HCEC 1CT (cell line): ENCODE measurements around the gene TMCO4.
"Not testable (repeated sequence)": the region's sequence is repeated elsewhere in the genome, so short reads cannot be mapped to it uniquely, and the experiment has no call there.

Experiments
- DNase-seq: peaks from one replicate; pipeline ENCODE4 v3.0.0-alpha.2; 2017

The TMCO4 gene

GRCh38 chr1:19651141-19651737 is 148.5 kb downstream of the TMCO4 start:
- DNase-seq, result peak; percentile 52

- no peak for DNase-seq
These were observed 149.1 kb downstream of the TMCO4 start for GRCh38 chr1:19650416-19651140.

DNA sequence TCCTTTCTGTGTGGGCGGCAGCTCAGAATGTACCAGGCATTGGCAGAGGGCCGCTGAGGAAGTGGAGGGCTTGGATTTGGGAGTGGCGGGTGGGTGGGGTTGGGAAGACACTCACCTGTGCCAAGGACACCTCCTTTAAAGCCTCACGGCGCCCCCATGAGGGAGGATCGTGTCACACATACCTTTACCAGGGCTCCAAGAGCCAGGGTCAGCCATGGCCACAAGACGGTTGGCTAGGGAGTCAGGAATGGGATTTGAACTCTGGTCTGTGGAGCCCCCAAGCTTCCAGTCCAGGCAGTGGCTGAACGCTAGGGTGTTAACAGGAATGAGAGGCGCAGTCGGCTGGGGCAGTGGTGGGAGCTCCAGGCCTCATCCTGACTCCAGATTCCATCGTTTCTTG is 151.0 kb downstream of the TMCO4 start:
- DNase-seq, result no peak

DNA sequence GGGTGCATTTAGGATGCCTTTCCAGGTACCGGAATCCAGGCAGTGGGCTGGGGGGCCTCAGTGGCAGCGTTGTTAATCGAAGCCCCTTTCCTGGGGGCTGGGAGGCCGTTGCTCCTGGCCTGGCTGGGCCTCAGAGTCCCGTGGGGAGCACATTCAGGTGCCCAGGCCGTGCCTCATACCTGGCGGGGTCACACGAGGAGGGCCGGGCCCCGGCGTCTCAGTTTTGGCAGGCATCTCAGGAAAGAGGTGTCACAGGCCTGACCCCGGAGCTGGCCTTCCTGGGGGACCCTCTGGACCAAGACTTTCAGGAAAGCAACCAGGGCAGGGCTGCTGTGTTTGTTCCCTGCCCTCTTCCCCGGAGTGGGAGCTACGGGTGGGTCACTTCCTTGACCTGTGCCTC is 151.5 kb downstream of the TMCO4 start:
- DNase-seq, result no peak

DNA sequence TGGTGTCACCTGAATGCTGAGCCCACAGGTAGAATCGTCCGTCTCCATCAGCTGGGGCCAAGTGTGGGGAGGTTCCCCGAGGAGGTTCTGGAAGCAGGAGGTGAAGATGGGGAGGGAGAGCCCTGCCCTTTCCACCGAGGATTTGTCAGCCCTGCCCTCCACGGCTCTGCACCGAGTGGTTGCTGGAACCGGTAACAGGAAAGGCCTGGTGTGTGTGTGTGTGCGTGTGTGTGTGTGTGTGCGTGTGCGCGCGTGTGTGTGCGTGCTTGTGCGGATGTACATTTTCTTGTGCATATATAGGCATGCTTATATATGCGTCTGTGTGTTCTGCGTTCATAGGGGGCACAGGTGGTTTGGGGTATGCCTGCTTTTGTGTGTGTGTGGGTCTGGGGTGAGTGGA is 152.1 kb downstream of the TMCO4 start:
- DNase-seq, result no peak

DNA sequence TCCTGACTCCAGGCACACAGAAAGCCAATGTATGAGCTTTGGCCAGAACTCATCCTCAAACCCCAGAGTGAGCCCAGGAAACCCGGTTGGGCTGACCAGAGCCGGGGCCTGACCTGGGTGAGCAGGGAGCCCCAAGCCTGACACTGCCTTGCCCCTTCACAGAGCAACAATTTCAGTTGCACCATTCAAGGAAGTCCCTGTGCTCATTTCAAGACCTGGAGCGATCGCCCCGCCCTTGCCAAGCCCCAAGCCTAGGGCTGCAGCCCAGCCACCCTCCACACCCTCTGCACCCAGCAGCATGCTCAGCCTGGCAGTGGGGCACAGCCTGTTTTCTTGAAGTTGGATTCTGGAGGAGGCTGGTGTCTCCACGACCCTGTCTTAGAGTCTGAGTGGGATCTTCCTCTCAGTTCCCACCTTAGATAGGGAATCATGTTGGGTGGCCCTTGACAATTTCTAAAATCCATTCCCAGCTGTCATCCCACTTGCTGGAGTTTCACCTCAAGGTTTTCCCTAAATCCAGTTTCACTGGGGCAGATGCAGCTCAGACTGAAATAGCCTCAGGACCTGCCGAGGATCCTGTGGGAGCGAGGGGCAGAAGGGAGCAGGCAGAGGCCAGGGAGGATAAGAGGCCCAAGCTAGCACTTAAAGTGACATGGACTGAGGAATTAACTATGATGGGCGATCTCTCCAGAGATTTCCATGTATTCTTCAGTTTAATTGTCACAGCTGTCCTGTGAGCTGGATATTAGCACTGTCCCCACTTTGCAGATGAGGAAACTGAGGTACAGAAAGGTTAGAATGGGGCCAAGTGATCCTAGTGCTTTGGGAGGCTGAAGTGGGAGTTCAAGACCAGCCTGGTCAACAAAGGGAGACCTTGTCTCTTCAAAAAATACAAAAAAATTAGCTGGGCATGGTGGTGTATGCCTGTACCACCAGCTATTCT is 153.1 kb downstream of the TMCO4 start:
- DNase-seq, result no peak

GRCh38 chr1:19645411-19646251 is 154.1 kb downstream of the TMCO4 start:
- no peak for DNase-seq

DNA sequence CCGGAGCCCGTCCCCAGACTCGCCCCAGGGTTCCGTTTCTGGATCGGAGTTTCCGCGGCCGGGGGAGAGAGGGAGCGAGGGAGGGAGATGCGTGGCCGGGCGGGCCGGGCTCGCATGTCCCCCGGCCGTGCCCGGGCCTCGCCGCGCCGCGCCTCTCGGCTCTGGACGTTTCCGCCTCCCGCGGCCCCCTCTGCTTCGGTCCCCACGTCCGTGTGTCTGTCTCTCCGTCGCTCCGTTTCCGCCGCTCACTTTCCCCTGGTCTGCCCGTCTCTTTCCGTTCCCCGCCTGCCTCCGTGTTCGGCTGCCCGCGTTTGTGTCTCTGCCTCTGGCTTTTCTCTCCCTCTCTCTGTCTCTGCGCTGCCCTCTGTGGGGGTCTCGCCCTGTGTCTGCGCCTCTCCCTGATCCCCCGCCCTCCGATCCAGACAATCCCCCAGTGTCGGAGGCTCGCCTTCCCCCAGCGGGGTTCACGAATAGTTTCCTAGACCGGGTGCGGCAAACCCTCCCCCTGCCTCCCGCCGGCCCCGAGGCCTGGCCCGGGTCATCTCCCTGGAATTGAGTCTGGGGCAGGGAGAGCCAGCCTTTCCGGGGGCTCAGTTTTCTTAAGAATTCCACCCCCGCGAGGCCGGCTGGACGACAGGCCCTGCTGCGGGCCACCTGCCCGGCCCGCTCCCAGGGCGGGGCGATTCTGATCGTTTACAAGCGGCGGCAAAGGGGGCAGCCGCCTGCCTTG is 154.9 kb downstream of the TMCO4 start:
- DNase-seq, result peak; percentile 59

GRCh38 chr1:19644395-19644680 is 155.4 kb downstream of the TMCO4 start:
- no peak for DNase-seq

DNA sequence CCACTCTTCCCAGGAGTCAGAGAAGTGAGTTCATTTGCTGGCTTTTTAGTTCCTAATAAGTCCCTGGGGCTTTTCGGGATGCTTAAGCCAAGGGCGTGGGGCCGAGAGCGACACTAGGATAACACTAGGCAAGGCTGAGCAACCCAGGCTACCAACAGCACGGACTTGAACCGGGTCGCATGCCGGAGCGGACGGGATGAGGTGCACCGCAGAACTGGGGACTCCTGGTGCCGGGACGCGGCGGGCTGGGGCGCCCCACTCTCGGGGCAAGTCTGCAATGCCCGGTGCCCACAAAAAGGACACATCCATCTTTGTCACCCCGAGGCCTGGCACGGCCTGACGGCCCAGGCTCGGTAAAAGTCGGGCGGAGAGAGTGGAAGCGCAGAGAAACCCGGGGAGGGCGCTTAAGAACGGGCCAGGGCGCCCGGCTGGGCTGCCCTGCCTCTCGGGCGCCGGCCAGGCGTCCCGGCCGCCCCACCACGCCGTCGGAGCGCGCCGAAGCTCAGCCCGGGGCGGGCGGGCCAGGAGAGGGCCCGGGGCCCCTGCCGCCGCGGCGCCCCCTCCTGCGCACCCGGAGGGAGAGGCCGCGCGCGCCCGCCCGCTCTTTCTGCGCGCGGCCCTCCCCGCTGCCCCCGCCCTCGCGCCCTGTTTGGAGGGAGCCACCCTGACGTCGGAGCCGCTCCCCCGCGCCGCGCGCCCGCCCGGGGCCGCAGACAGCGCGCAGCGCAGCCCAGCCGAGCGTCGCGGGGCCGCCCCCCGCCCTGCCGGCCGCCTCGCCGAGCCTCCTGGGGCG is 155.9 kb downstream of the TMCO4 start, which contains the start of gene NBL1:
TSS of gene NBL1 (plus strand) at position 710 of the 793 bp plus-strand sequence. CDS start 10,720 bp downstream, outside the sequence.
- peak; percentile 55 for DNase-seq

DNA sequence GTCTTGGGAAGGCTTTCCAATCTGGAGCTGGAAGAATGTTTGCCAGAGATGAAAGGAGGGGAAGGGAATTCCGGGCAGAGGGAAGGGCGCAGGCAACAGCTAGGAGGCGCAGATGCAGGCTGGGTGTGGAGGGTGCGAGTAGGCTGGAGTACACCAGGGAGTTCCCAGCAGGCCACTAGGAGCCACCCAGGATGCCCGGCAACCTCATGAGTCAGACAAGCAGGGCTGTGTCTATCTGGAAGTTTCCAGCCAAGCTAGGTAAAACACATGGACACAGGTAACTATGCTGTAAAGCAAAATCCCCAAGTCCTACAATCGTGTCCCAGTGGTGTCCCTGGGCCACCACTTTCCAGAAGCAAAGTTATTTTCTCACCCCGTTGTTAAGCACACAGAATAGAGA is 156.6 kb downstream of the TMCO4 start:
- DNase-seq, result peak; percentile 81

DNA sequence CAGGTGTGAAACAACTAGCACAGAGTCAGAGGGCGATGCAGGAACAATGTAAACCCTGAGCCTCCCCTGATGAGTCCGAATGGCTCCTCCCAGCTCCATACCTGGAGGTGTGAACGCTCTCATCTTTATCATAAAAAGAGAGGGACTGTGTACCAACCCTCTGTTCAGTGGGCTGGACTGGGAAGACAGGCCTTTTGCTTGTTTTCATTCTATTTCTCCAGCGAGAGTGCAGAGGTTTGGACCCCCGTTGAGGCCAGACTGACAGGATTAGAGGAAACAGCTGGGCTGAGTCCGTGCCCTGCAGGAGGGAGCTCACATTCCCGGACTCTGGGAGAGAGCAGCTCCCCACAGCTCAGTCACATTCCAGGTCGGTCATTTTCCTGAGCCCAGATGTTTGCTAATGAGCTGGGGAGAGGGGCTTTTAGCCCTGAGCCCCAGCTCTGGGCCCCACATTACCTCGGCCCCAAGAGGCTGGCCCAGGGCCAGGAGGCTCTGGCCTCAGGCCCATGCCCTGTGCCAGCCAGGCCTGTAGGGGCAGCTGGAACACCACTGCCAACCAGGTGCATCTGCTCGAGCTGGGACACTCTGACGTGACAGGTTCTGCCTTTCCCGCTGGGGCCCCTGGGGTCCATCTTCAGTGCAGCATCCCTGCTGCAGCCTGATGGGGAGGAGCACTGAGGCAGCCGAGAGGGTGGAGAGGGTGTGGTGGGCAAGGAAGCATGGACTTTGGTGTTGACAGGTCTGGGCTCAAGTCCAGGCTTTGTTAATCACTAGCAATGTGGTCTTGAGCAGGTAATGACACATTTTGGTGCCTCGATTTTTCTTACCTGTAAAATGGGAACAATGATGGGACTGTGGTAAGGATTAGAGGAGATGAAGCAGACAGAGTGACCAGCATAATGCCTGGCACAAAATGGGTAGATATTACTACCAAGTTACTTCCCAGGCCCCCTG is 159.1 kb downstream of the TMCO4 start:
- DNase-seq, result no peak

DNA sequence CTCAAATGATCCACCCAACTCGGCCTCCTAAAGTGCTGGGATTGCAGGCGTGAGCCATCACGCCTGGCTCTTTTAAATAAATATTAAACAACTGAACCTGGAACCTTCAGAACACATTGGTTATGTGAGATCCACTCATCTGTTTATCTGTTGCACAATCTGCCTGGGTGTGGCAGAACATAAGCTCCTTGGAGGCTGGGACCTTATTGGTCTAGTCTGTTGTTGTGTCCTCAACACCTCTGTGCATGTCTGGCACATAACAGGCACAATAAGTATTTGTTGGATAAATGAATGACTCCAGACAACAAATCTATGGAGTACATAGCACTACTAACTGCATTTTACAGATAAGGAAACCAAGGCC is 159.7 kb downstream of the TMCO4 start:
- peak; percentile 53 for DNase-seq

GRCh38 chr1:19639228-19639627 is 160.5 kb downstream of the TMCO4 start:
- not testable (repeated sequence) for DNase-seq

- no peak for DNase-seq
These were observed 162.1 kb downstream of the TMCO4 start for GRCh38 chr1:19637606-19638005.

DNA sequence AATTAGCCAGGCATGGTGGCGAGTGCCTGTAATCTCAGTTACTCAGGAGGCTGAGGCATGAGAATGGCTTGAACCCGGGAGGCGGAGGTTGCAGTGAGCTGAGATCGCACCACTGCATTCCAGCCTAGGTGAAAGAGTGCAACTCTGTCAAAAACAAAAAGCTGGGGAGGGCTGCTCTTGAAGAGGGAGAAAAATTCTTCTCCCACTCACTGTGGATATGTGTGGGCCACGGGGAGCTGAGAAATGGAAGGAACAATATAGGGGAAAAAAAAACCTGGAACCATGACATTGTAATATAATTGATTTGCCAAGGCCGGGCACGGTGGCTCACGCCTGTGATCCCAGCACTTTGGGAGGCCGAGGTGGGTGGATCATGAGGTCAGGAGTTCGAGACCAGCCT is 163.0 kb downstream of the TMCO4 start:
- DNase-seq, result not testable (repeated sequence)

- DNase-seq, result no peak
These were observed 163.7 kb downstream of the TMCO4 start for GRCh38 chr1:19636065-19636464.

DNA sequence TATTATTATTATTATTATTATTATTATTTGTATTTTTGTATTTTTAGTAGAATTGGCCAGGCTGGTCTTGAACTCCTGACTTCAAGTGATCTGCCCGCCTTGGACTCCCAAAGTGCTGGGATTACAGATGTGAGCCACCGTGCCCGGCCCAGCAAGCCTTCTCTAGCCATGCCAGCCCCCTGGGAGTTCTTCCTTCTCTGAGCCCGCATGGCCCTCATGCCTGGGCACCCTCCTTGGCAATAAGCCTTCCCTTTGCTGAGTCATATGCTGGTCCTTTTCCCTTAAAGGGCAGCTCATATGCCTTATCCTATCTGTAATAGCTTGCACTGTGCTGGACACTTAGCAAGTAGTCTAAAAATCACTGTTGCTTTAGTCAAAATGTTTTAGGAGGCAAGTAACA is 164.1 kb downstream of the TMCO4 start:
- DNase-seq, result no peak

GRCh38 chr1:19635064-19635463 is 164.7 kb downstream of the TMCO4 start:
- not testable (repeated sequence) for DNase-seq

DNA sequence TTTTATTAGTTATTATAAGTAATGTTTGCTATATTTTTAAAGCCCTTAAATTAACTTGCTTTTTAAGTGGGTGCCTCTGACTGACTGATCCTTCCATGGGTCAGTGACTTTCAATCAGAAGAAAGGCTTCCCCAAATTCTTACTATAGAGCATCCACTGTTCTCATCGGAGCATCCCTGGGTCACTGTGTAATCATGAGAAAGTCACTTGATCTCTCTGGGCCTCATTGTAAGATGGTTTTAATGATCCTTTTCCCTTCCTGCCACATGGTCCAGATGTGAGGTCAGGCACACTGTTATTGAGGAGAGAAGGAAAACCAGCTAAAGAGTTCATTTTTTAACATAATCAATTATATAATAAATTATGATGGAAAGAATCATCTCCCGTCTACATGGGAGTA is 166.6 kb downstream of the TMCO4 start:
- DNase-seq, result no peak
